ENCODE measurements around the gene SYT1.

- TF ChIP-seq POLR2A (IDR thresholded peaks at IDR 0.05; ENCODE audit: low read depth) (no peak), CTCF (IDR thresholded peaks at IDR 0.05) (no peak), EP300 (IDR thresholded peaks at IDR 0.05) (no peak), POLR2AphosphoS5 (IDR thresholded peaks at IDR 0.05) (no peak)
These were observed 255.2 kb downstream of the SYT1 start for GRCh38 chr12:79119796-79120195.
